ENCODE data around the gene TIAM2.

- TF ChIP-seq CTCF (IDR thresholded peaks at IDR 0.05; ENCODE audit: low read length) (no peak), EZH2 (IDR thresholded peaks at IDR 0.05; ENCODE audit: borderline replicate concordance, low read length) (no peak)
Observed at GRCh38 chr6:155003476-155003875, 8.4 kb downstream of the TIAM2 start.

All from OCI-LY1 (cell line).